ENCODE data around the gene DDHD1.

DDHD1 gene

DNA sequence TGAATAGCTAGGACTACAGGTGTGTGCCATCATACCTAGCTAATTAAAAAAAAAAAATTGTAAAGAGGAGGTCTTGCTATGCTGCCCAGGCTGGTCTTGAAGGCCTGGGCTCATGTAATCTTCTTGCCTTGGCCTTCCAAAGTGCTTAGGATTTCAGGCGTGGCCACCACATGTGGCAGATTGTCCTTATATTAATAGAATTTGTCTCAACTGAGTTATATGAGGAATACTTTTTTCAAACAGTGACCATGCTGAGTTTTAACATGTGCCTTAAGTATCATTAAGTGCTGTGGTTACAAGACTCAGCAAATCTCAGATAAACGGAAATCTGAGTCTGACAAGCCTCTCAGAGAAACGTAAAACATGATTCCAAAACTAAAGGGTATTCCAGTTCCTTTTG is 119.1 kb downstream of the DDHD1 start:
- DNase-seq (ENCODE audit: low read depth in 2 of 2), result no peak

DNA sequence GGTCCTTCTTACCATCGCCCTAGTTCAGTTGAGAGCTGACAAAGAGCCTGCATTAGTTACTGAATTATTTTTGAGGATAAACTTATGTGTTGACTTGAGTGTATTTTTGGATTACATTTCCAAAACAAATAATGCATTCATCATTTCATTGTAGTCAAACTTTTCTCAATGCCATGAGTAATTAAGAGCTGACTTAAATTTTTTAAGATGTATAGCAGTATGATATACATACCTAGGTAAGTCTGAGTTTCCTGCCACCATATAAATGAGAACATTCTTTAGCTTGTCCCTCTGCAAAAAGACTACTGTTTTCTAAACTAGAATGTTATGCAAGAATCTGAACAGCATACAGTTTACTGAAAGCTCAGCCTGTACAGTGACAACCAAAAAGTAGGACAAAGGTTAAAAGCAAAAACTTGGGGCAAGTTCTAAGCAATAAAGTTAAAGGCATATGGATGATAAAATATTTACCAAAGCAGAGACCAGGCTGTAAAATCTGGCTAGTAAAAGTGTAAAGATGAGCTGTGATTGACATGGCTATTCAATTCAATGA is 120.2 kb downstream of the DDHD1 start:
- no peak for DNase-seq (ENCODE audit: low read depth in 2 of 2)

DNA sequence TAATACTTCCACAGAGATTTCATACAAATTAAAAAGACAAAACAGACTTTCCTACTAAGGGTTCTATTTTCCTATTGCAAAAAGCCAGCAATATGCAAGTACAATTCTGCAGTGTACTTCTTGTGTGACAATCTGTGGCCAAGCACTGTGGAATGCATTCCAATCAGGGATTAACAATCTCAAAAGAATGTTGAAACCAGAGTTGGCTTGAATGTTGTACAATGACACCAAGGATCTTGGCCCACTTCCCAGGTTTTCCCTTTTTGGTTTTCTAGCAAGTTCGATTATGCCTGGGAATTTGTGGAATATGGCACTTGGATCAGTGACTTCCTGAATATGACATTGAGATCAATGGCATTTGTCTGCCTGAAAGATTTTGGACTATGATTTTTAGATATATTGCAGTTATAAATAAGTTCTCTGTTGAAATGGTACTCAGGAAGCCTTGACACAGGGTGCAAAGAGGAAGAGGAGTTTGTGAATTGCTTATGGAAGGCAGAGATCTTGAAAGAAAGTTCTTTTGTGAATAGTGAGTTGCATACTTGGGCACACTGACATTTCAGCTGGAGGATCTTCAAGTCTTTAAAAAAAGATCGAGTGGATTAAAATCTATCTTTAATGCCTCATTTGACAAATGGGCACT is 120.8 kb downstream of the DDHD1 start:
- DNase-seq (ENCODE audit: low read depth in 2 of 2), result no peak

DNA sequence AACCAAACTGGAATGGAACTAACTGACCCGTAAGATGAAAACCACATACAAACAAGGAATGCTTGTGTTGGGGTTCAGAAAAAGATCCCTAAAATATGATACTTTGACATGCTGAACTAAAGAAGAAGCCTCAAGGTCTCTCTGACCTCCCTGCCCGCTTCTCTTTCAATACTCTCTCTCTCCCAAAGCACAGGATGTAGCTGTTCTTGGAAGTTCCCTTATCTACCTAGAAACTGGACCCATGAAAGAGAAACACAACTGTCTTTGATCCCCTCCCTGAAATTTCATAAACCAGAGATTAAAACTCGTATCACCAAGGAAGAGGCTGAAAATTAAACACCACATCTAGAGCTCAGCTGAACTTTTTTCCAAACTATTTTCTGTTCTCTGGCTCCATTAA is 125.6 kb downstream of the DDHD1 start:
- no peak for DNase-seq (ENCODE audit: low read depth in 2 of 2)

DNA sequence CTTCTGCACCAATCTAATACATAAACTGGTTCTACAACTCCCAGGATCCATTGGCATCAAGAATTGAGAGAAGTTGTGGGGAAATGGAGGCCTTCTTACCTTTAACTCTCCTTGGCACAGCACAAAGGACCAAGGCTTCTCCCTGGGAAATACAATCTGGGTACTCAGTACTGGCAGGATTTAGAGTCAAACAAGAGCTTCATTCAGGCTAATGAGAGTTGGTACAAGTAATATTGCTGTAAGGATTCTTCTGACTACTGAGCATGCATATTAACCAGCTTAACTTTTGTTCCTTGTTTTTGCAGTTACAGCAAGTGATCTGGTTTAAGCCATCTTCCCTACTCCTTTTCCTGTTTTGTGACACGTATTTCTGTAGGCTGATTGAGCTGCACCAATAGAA is 126.1 kb downstream of the DDHD1 start:
- no peak for DNase-seq (ENCODE audit: low read depth in 2 of 2)

DNA sequence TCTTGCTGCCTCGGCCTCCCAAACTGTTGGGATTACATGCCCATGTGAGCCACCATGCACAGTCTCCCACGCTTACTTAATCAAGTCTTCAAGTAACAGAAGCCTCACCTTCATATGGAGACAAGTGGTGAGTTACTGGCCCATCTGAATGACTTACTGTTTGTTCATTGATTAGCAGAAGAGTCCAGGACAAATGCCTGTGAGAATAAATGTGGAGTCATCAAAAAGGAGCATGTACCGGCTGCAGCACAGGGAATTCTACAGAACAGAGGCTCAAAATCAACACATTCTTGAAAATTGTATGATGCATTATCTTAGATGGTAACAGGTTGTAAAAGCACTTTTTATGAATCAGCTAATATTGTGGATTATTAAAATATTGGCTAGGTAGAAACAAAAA is 129.8 kb downstream of the DDHD1 start:
- DNase-seq (ENCODE audit: low read depth in 2 of 2), result no peak

DNA sequence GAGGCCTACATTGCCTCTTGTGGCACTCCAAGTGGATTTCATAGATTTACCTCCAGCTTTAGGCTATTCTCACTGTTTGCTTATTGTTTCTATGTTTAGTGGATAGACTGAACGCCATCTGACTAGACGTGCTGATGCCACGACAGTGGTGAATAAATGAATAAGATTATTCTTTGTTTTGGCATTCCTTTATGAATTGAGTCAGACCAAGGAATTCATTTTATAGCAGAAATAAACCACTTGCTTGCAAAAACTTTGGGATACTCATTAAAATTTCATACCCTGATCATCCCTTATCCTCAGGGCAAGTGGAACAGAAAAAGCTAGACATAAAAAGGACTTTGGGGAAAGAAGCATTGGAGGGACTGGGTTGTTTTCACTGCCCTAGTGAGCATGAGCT is 130.5 kb downstream of the DDHD1 start:
- DNase-seq (ENCODE audit: low read depth in 2 of 2), result no peak

DNA sequence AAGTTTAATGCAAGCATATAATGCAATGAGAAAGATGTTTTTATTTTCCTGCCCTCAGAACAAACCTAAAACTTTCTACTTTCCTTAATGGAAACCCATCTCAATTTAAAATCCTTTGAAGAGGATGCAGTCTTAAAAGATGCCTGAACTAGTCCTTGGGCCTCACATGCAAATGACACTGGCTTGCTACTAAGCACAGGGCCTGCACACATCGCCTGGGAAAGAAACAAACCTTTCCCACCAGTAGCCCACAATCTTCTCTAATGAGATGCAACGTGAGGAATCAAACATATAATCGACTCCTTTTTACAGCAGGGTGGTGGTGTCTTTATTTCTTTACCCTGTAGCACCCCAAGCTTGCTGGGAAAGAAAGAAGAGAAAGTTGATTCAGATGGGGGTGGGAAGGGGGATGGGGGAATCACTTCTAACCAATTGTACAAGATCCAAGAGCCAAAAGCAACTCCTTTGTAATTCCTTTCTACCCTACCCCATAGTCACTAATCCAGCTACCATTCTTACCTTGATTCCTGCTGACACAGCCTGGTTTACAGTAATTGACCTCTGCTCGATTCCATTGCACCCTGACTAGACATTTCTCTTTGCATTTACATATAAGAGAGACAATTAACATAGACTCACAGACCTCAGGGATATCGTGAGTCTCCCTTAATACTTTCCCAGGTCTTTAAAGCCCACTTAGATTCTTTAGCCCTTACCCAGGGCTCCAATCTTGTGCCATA is 132.8 kb downstream of the DDHD1 start:
- no peak for DNase-seq (ENCODE audit: low read depth in 2 of 2)

DNA sequence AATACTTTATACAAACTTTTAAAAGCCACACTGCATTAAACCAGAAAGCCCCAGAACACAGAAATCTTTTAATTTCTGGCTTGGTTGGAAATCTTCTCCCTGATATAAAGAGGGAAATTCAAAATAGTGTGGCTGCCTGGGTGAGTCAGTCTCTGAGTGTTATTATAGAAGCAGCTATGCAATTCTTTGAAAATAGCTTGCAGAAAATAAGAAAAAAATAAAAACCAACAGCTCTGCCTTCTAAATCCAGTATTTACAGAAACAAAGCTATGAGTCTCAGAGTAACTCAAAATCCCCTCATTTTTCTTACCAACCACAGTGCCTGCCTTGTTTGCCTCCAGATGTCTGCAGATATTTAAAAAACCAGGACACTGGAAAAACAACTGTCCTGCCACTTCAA is 133.7 kb downstream of the DDHD1 start:
- no peak for DNase-seq (ENCODE audit: low read depth in 2 of 2)

DNA sequence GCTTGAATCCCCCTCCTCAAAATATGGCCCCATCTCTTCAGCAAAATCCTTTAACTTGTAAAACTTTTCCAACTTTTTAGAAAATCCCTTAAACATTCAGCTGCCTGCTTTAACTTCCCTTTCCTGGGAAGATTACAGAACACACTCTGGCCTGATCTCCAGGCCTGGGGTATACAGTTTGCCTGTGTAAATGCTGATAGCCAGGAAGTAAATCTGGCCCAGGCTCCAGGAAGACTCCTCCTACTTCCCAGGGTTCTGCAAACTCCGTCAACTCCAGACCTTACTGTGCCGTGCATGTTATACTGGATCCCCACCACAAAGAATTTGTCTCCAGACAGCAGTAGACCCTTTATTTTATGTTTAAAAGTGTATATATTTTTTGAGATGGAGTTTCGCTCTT is 135.3 kb downstream of the DDHD1 start:
- no peak for DNase-seq (ENCODE audit: low read depth in 2 of 2)

DNA sequence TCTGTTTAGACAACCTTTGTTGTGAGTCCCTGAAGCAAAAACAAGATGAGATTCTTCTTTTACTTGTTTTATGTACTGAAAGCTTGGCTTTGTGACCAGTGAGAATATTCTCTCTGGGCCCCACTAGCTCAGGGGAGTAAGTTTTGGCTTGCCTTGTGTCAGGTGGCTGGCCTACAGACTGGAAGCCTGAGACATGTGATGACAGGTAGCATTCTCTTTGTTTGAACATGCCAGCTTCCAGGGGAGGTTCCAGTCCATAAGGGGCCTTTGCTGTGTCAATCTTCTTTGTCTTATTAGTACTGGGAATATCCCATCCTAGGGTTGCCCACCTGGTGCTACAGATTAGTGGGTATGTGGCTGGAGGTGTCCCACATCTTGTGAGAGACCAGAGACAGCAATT is 136.2 kb downstream of the DDHD1 start:
- DNase-seq (ENCODE audit: low read depth in 2 of 2), result no peak

DNA sequence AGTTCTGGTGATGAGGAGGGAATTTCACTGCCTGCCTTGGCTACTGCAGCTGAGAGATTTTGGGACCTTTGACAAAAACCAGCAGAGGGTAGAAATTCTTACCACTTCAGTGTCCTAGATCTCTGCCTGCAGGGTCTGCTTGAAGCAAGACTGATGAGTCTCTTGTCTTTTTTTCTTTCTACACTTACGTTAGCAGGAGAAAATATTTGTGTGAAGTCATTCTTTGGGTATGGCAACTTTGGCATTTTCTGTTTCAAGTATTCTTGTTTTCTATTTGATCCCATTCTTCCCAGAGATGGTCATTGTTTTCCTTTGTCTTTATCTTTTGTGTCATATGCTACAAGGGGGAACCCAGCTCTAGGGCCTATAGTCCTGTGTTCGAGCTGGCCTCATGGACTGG is 136.6 kb downstream of the DDHD1 start:
- DNase-seq (ENCODE audit: low read depth in 2 of 2), result no peak

DNA sequence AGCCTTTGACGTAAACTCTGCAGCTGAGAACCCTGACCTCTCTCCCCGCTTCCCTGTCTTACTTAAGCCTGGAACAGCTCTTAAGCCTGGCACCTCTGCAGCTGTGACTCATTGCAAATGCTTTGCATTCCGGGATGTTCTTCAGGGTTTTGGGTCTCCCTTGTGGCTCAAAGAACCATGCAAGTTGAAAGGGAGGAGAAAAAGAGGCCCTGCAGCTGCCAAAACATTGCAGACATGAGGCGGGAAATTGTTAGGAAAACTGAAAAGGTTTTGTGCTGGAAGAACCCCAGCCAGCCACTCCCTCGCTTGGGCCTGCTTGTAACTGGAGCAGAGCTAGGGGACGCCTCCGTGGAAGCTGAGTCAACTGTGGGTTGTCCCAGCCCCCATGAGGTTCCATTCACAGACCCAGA is 142.1 kb downstream of the DDHD1 start:
- no peak for DNase-seq (ENCODE audit: low read depth in 2 of 2)

DNA sequence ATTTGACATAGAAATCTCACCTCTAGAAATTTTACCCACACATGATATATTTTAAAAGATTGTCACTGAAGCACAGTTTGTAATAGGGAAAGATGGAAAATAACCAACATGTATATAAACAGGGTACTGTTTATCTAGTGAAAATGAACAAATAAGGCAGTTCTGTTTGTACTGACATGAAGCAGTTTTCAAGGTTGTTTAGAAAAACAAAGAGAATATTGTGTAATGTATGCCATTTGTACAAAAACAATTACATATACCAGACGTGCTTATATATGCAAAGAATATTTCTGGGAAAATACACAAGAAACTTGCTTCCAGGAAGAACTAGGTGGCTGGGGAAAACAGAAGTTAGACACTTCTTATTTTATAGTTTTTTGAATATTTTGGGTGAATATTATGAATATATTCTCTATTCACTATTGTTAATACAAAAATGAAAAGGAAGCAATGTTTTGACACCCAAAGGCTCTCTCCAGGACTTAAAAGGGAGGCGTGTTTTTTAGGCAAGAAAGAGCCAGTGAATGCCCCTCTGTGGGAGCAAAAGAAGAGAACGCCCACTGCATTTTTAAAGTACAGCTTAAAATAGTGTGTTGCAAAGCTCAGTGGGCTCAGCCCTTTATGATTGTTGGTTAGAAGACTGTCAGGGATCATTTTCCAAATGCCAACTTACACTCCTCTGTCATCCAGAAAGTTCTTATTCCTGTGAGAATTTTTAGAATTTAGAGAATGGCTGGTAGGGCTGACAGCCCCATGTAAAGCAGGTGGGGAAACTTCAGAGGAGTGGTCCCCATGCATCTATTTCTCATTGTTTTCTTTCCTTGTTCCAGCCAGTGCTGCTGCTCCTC is 142.7 kb downstream of the DDHD1 start:
- DNase-seq (ENCODE audit: low read depth in 2 of 2), result no peak

DNA sequence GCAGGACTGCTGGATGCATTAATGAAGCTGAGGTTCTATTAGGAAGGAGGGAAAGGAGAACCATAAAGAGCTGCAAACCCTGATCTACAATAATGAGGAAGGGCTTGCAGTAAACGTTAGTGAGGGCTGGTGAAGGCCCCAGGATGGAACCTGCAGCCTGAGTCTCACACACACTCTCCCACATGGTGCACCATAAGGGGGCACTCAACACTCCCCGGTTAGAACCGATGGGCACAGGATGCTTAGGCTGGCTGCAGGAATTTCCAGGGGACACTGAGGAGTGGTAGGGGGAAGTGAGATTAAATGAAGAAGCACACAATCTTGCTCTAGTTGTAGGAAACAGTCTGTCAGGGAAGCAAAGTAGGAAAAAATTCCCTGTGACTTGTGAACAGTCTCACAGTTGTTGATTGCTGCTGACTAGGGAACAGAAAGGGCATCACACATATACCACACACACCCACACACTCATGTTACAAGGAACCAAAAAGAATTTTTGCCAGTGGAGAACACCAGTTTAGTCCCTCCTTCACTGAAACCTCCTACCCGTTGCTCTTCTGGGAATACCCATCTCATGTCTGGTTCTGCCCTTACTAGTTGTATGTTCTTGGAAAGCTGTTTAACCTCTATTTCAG is 146.1 kb downstream of the DDHD1 start:
- no peak for DNase-seq (ENCODE audit: low read depth in 2 of 2)

DNA sequence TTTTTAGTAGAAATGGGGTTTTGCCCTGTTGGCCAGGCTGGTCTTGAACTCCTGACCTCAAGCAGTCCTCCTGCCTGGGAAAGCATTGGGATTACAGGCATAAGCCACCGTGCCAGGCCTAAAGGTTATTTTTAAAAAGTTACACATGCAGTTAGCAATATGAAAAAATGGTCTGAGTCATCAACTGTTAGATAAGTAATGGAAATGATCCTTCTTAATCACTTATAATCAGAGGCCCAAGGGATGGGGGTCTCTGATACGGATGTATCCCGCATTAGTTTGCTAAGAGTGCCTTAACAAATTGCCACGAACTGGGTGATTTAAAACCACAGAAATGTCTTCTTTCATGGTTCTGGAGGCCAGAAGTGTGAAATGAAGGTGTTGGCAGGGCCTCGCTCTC is 148.1 kb downstream of the DDHD1 start:
- no peak for DNase-seq (ENCODE audit: low read depth in 2 of 2)

DNA sequence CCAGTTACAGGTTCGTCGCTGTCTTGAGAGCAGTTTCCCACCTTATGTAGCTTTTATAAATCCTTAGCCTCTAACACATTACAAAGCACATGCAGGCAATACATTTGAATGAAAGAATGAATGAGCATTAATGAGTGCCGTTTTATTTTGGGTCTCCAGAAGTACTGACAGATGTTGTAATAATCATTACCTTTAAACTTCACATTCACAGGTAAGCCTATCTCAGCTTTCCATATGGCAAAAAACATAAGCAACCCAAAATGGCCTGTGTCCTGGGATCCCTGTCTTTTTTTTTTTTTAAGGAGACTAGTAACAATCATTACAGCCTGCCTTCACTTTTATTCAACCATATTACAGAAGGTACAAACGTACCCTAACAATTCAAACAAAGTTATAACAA is 149.3 kb downstream of the DDHD1 start:
- no peak for DNase-seq (ENCODE audit: low read depth in 2 of 2)

DNA sequence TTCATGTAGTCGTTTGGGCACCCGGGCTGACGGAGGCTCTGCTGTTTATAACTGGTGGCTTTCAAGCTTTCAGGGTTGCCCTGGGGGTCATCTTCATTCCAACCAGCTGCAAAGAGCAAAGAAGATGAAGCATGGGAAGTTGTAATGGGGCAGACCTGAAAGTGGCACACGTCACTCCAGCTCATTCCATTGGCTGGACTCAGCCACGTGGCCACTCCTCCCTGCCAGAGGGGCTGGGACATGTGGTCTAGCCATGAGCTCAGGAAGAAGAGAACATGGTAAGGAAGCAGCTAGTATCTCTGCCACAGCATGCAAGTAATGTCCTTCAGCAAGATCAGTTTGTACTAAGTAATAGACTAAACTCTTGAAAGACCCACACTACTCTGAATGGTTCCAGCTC is 150.5 kb downstream of the DDHD1 start:
- no peak for DNase-seq (ENCODE audit: low read depth in 2 of 2)

DNA sequence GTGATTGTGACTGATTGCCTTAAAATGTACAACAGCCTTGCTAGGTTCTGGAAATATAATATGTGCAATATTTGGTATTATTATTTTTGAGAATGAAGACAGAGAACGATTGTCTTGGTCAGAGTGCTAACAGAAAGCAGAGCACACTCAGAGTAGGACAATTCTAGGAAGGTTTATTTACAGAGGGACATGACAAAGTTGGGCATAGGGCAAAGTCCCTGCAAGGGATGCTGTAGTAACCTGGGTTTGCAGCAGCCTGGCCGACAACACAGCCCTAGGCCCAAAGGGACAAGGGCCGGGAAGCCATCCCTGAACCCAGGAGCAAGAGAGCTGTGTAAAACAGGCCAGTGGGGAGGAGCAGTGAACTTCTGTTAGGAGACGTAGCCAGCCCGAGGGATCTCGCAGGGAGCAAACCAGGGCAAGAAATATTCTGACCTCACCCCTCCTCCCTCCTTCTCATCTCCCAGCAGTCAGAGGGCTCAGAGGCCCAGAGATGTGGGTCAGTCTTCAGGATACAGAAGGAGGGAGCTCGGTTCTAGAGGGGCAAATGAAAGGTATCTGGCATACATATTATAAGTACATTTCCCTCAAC is 151.2 kb downstream of the DDHD1 start:
- no peak for DNase-seq (ENCODE audit: low read depth in 2 of 2)

DNA sequence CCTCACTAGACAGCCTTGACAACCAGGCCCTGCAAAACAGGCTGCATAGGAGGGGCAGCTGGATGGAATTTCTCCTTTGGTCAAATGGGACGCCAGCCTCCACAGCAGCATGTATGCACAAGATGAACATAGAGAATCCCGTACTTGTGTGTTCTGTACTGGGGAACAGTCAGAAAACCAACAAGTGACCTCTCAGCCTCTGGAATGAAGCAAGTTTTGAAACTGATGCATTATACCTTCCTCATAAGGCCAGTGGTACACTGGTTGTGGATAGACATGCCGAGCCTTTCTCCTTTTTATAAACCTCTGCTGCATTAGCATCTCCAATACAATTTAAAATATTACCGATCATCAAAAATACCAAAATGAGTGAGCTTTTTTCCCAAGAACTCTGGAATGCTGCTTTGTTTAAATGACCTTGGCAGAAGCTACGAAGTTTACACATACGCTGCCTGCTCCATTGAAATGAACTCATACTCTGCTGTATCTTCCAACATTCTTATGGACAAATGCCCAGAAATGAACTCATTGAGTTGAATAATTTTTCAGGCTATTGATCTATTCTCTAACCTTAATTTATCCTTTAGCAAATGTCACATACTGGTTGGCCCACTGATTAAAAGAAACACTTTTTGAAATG is 154.6 kb downstream of the DDHD1 start:
- DNase-seq (ENCODE audit: low read depth in 2 of 2), result no peak

DNA sequence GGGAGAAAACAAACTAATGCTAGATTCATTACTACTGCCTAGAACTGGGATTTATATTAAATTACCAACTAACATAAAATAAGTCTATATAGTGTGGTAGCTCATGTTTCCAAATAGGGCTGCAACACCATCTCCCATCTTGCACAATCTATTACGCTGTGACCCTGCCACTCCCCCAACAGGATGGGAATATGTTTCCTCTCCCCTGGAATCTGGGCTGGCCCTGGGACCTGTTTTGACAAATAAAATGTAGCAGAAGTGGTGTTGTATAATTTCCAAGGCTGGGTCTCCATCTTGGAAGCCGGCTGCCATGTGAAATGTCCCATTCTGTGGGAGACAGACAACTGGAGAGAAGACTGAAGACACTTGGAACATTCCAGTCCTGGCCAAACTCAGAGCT is 156.6 kb downstream of the DDHD1 start:
- DNase-seq (ENCODE audit: low read depth in 2 of 2), result no peak

Measured in stimulated activated CD8-positive, alpha-beta memory T cell treated with anti-CD3 and anti-CD28 coated beads, Interleukin-2, amount 100 ng/mL, for 1 hour (primary cell).